SK-N-MC (cell line): ENCODE results near the gene ELFN2.

Source experiments
- EZH2 ChIP-seq: fragments of 200-600 bp; sonication (generic); IDR thresholded peaks from one replicate; pipeline ENCODE4 v1.6.1; 2017; ENCODE audit warnings: antibody characterized with exemption
- POLR2AphosphoS5 ChIP-seq: IDR thresholded peaks from 2 replicates; pipeline ENCODE4 v1.6.1; 2012; ENCODE audit warnings: mild to moderate bottlenecking, low read depth, low read length, borderline replicate concordance

- TF ChIP-seq POLR2AphosphoS5 (no peak), EZH2 (no peak)
Observed at GRCh38 chr22:37404091-37404490, 23.2 kb downstream of the ELFN2 start.
